Stimulated activated effector memory CD8-positive, alpha-beta T cell treated with anti-CD3 and anti-CD28 coated beads, Interleukin-12 subunit alpha, Interleukin-12 subunit beta, amount 100 ng/mL, for 72 hours (primary cell): Measurements from ENCODE around the gene INSRR.

Source experiments
- ATAC-seq: fragments of 150-1000 bp; cut with Tn5 transposase; 2 replicates; pipeline ENCODE4 v1.10.0; 2021
- DNase-seq, 2 donors: peaks; one replicate each; pipeline ENCODE4 v3.0.0; 2021 to 2022; ENCODE audit warnings: low spot score in 2 of 2
- H3K27ac Mint-ChIP-seq: one replicate; pipeline ENCODE4 v1.8.0; 2022; ENCODE audit warnings: mild to moderate bottlenecking, mixed read lengths
- H3K36me3 Mint-ChIP-seq: one replicate; pipeline ENCODE4 v1.8.0; 2022; ENCODE audit warnings: mild to moderate bottlenecking, mixed read lengths
- H3K4me1 Mint-ChIP-seq: one replicate; pipeline ENCODE4 v1.8.0; 2022; ENCODE audit warnings: mixed read lengths
- H3K4me3 Mint-ChIP-seq: one replicate; pipeline ENCODE4 v1.8.0; 2022; ENCODE audit warnings: mild to moderate bottlenecking, mixed read lengths
- H3K9me3 Mint-ChIP-seq: one replicate; pipeline ENCODE4 v1.8.0; 2022; ENCODE audit warnings: mixed read lengths

The INSRR gene

GRCh38 chr1:156840186-156840897 is 18.6 kb downstream of the INSRR start:
- no peak overlapping the region for H3K27ac Mint-ChIP-seq
- ATAC-seq: no peak
- peaks cover 49% of the 10 kb centered on the region for H3K4me1 Mint-ChIP-seq
- no peaks in the 10 kb centered on the region for H3K36me3 Mint-ChIP-seq
- no peaks in the 10 kb centered on the region for H3K9me3 Mint-ChIP-seq
- no peak overlapping the region for H3K4me3 Mint-ChIP-seq
- no peak for DNase-seq

- ATAC-seq: no peak
- H3K36me3 Mint-ChIP-seq: no peaks in the 10 kb centered on the region
- H3K4me3 Mint-ChIP-seq: no peak overlapping the region
- peak overlapping the region; percentile 20 for H3K27ac Mint-ChIP-seq
- no peak for DNase-seq
- H3K4me1 Mint-ChIP-seq: peaks cover 46% of the 10 kb centered on the region
- no peaks in the 10 kb centered on the region for H3K9me3 Mint-ChIP-seq
Observed at GRCh38 chr1:156839426-156840109, 19.3 kb downstream of the INSRR start.

GRCh38 chr1:156838972-156839371 is 19.9 kb downstream of the INSRR start:
- Mint-ChIP-seq H3K27ac (peak overlapping the region; percentile 84), H3K4me1 (peaks cover 48% of the 10 kb centered on the region), H3K36me3 (no peaks in the 10 kb centered on the region), H3K4me3 (no peak overlapping the region), H3K9me3 (no peaks in the 10 kb centered on the region)
- DNase-seq (peak; percentile 55 to 81), ATAC-seq (peak; percentile 36)

- ATAC-seq: no peak
- Mint-ChIP-seq H3K27ac (peak overlapping the region; percentile 81), H3K9me3 (no peaks in the 10 kb centered on the region), H3K4me3 (peak overlapping the region; percentile 49), H3K36me3 (no peaks in the 10 kb centered on the region), H3K4me1 (peaks cover 56% of the 10 kb centered on the region)
- no peak for DNase-seq
Observed at GRCh38 chr1:156836892-156837291, 22.0 kb downstream of the INSRR start.

GRCh38 chr1:156836041-156836654 is 22.8 kb downstream of the INSRR start:
- peaks cover 56% of the 10 kb centered on the region for H3K4me1 Mint-ChIP-seq
- peak in 1 of 2 donors; percentile 74 for DNase-seq
- peak overlapping the region; percentile 49 for H3K4me3 Mint-ChIP-seq
- peak; percentile 82 for ATAC-seq
- no peaks in the 10 kb centered on the region for H3K9me3 Mint-ChIP-seq
- no peaks in the 10 kb centered on the region for H3K36me3 Mint-ChIP-seq
- H3K27ac Mint-ChIP-seq: peak overlapping the region; percentile 81

GRCh38 chr1:156834322-156834721 is 24.6 kb downstream of the INSRR start:
- H3K27ac Mint-ChIP-seq: peak overlapping the region; percentile 38

GRCh38 chr1:156833603-156834002 is 25.3 kb downstream of the INSRR start:
- Mint-ChIP-seq H3K27ac (peak overlapping the region; percentile 38), H3K4me3 (no peak overlapping the region), H3K4me1 (peaks cover 50% of the 10 kb centered on the region), H3K9me3 (no peaks in the 10 kb centered on the region), H3K36me3 (no peaks in the 10 kb centered on the region)
- ATAC-seq (peak; percentile 16), DNase-seq (no peak)

More at GRCh38 chr1:156834322-156834721, 24.6 kb downstream of the INSRR start:
- ATAC-seq (peak; percentile 53), DNase-seq (no peak)
- H3K36me3 Mint-ChIP-seq: no peaks in the 10 kb centered on the region
- H3K4me3 Mint-ChIP-seq: no peak overlapping the region
- no peaks in the 10 kb centered on the region for H3K9me3 Mint-ChIP-seq
- peaks cover 51% of the 10 kb centered on the region for H3K4me1 Mint-ChIP-seq

- H3K9me3 Mint-ChIP-seq: no peaks in the 10 kb centered on the region
- ATAC-seq: no peak
- no peak overlapping the region for H3K27ac Mint-ChIP-seq
- peaks cover 52% of the 10 kb centered on the region for H3K4me1 Mint-ChIP-seq
- no peak for DNase-seq
- H3K4me3 Mint-ChIP-seq: no peak overlapping the region
- no peaks in the 10 kb centered on the region for H3K36me3 Mint-ChIP-seq
Observed at GRCh38 chr1:156832434-156832833, 26.5 kb downstream of the INSRR start.

- Mint-ChIP-seq H3K4me3 (no peak overlapping the region), H3K27ac (peak overlapping the region; percentile 23), H3K36me3 (no peaks in the 10 kb centered on the region), H3K9me3 (no peaks in the 10 kb centered on the region), H3K4me1 (peaks cover 17% of the 10 kb centered on the region)
- DNase-seq (no peak), ATAC-seq (no peak)
Observed at GRCh38 chr1:156828400-156829124, 30.4 kb downstream of the INSRR start.

- Mint-ChIP-seq H3K4me3 (no peak overlapping the region), H3K4me1 (peaks cover 27% of the 10 kb centered on the region), H3K27ac (no peak overlapping the region), H3K9me3 (no peaks in the 10 kb centered on the region), H3K36me3 (no peaks in the 10 kb centered on the region)
- ATAC-seq (no peak), DNase-seq (no peak)
Observed at GRCh38 chr1:156826630-156827029, 32.3 kb downstream of the INSRR start.

- peak overlapping the region; percentile 86 for H3K27ac Mint-ChIP-seq
- H3K9me3 Mint-ChIP-seq: no peaks in the 10 kb centered on the region
- no peak overlapping the region for H3K4me3 Mint-ChIP-seq
- ATAC-seq (no peak), DNase-seq (no peak)
- H3K4me1 Mint-ChIP-seq: peaks cover 34% of the 10 kb centered on the region
- no peaks in the 10 kb centered on the region for H3K36me3 Mint-ChIP-seq
Observed at GRCh38 chr1:156823210-156823790, 35.6 kb downstream of the INSRR start.

GRCh38 chr1:156822680-156823079 is 36.2 kb downstream of the INSRR start:
- no peak overlapping the region for H3K4me3 Mint-ChIP-seq
- DNase-seq (no peak), ATAC-seq (peak; percentile 43)
- H3K4me1 Mint-ChIP-seq: peaks cover 38% of the 10 kb centered on the region
- H3K36me3 Mint-ChIP-seq: no peaks in the 10 kb centered on the region
- H3K9me3 Mint-ChIP-seq: no peaks in the 10 kb centered on the region
- H3K27ac Mint-ChIP-seq: peak overlapping the region; percentile 86

GRCh38 chr1:156821801-156822200 is 37.1 kb downstream of the INSRR start:
- Mint-ChIP-seq H3K4me3 (peak overlapping the region; percentile 39), H3K4me1 (peaks cover 43% of the 10 kb centered on the region), H3K27ac (peak overlapping the region; percentile 86), H3K36me3 (peaks cover 5% of the 10 kb centered on the region), H3K9me3 (no peaks in the 10 kb centered on the region)
- ATAC-seq: peak; percentile 95
- DNase-seq: peak in 1 of 2 donors; percentile 72

- ATAC-seq (peak; percentile 95), DNase-seq (peak; percentile 78 to 96)
- H3K9me3 Mint-ChIP-seq: no peaks in the 10 kb centered on the region
- peaks cover 68% of the 10 kb centered on the region for H3K4me1 Mint-ChIP-seq
- H3K27ac Mint-ChIP-seq: peak within 1 kb of the TSS; percentile 99
- peaks cover 55% of the 10 kb centered on the region for H3K36me3 Mint-ChIP-seq
- H3K4me3 Mint-ChIP-seq: peak within 1 kb of the TSS; percentile 90
Observed at GRCh38 chr1:156816561-156817328, 42.2 kb downstream of the INSRR start, which contains the start of gene SH2D2A. Gene SH2D2A, minus strand, starts transcription at chr1:156816848. Its CDS starts 140 bp downstream, at chr1:156816708.
